ENCODE results near the gene ATP8B4.

GRCh38 chr15:49908236-49908932 is 210.6 kb downstream of the ATP8B4 start:
- TF ChIP-seq CTCF (conservative IDR thresholded peaks at IDR 0.05; ENCODE audit: low read depth, low read length) (no peak), EZH2phosphoT487 (IDR thresholded peaks at IDR 0.05; ENCODE audit: borderline replicate concordance, low read length) (no peak)

Data from PC-3 (cell line).